DOHH2 (cell line): ENCODE results near the gene AFAP1.

ENCODE experiments used
- H3F3A ChIP-seq: fragments of 200-600 bp; sonication (generic), shearing (Covaris generic); 2 replicates; pipeline ENCODE4 v1.6.0; 2016; ENCODE audit warnings: antibody characterized with exemption, mild to moderate bottlenecking; ENCODE audit not compliant: control insufficient read depth, insufficient read depth
- H3K27ac ChIP-seq: fragments of 200-600 bp; sonication (generic); 2 replicates; pipeline ENCODE4 v1.5.1; 2014; ENCODE audit warnings: low read depth, mild to moderate bottlenecking, low read length, moderate library complexity
- H3K27me3 ChIP-seq: fragments of 200-600 bp; sonication (generic); 2 replicates; pipeline ENCODE4 v1.6.1; 2014; ENCODE audit warnings: mild to moderate bottlenecking, low read length, mixed read lengths; ENCODE audit not compliant: control insufficient read depth
- H3K36me3 ChIP-seq: fragments of 200-600 bp; sonication (generic); 2 replicates; pipeline ENCODE4 v1.6.1; 2014; ENCODE audit warnings: mild to moderate bottlenecking, low read length, moderate library complexity, mixed read lengths; ENCODE audit not compliant: control insufficient read depth
- H3K4me1 ChIP-seq: fragments of 200-600 bp; sonication (generic); 2 replicates; pipeline ENCODE4 v1.6.1; 2014; ENCODE audit warnings: mild to moderate bottlenecking, low read length, mixed read lengths; ENCODE audit not compliant: control insufficient read depth
- H3K4me2 ChIP-seq: fragments of 200-600 bp; sonication (generic); 2 replicates; pipeline ENCODE4 v1.6.0; 2014; ENCODE audit warnings: mild to moderate bottlenecking, low read length, moderate library complexity
- H3K4me3 ChIP-seq: fragments of 200-600 bp; sonication (generic); 2 replicates; pipeline ENCODE4 v1.5.1; 2014; ENCODE audit warnings: mild to moderate bottlenecking, low read length, mixed read lengths
- H3K79me2 ChIP-seq: fragments of 200-600 bp; sonication (generic); 2 replicates; pipeline ENCODE4 v1.6.1; 2014; ENCODE audit warnings: mild to moderate bottlenecking, low read length, mixed read lengths; ENCODE audit not compliant: control insufficient read depth
- H3K9me2 ChIP-seq: fragments of 200-600 bp; sonication (generic); replicated peaks from 2 replicates; pipeline ENCODE4 v1.6.1; 2014; ENCODE audit warnings: mild to moderate bottlenecking, low read length, mixed read lengths; ENCODE audit not compliant: control insufficient read depth
- H3K9me3 ChIP-seq: fragments of 200-600 bp; sonication (generic); 2 replicates; pipeline ENCODE4 v1.6.1; 2014; ENCODE audit warnings: antibody characterized with exemption, low read length, mixed read lengths; ENCODE audit not compliant: control insufficient read depth, insufficient read depth
- H4K20me1 ChIP-seq: fragments of 200-600 bp; sonication (generic); 2 replicates; pipeline ENCODE4 v1.6.0; 2014; ENCODE audit warnings: low read depth, mild to moderate bottlenecking, antibody characterized with exemption, low read length, moderate library complexity; ENCODE audit not compliant: control insufficient read depth, insufficient read depth
- EZH2phosphoT487 ChIP-seq: fragments of 200-600 bp; sonication (generic); IDR thresholded peaks from 2 replicates; pipeline ENCODE4 v1.6.1; 2017; ENCODE audit warnings: borderline replicate concordance, mild to moderate bottlenecking, antibody characterized with exemption, low read length, moderate library complexity, mixed read lengths
- TF ChIP-seq, protein P1 (sequence below): fragments of 200-600 bp; sonication (generic); IDR thresholded peaks from one replicate; pipeline ENCODE4 v1.5.1; 2014; ENCODE audit warnings: antibody characterized with exemption, mild to moderate bottlenecking, low read depth, low read length; ENCODE audit not compliant: poor library complexity, severe bottlenecking

The AFAP1 gene

DNA sequence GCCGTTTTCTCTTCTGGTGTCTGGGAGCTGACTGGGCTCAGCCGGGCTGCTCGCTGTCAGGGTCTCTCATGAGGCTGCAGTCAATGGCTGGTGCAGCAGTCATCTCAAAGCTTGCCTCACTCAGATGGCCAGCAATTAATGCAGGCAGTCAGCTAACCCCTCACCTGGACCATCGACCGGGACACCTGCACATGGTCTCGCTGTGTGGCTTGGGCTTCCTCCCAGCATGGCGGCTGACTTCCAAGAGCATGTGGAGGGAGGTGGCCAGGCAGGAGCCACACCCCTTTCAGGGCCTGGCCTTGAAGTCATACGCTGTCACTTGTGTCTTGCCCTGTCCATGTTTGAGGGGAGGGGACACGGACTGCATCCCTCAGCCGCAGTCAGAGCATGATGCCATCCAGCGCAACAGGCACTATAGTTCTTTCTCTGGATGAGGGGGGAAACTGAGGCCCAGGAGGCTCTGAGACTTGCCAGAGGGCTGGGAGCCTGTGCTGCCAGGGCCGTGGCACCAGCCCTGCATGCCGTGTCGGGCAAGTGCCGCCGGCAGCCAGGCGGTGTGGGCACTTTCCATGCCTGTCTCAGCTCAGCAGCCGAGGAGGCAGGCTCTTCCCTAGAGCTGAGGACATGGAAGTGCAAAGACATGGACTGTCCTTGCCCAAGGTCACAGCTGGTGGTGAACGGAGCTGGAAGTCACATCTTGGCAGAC lies 201.8 kb downstream of the AFAP1 start:
- Histone ChIP-seq H3K9me2 (no peaks in the 10 kb centered on the region), H3K36me3 (no peaks in the 10 kb centered on the region), H3F3A (no peaks in the 10 kb centered on the region), H3K4me1 (no peaks in the 10 kb centered on the region), H3K4me2 (no peak overlapping the region), H3K79me2 (no peaks in the 10 kb centered on the region), H3K9me3 (no peaks in the 10 kb centered on the region), H4K20me1 (no peaks in the 10 kb centered on the region), H3K27me3 (no peaks in the 10 kb centered on the region), H3K4me3 (no peak overlapping the region), H3K27ac (no peak overlapping the region)
- TF ChIP-seq, protein P1, sequence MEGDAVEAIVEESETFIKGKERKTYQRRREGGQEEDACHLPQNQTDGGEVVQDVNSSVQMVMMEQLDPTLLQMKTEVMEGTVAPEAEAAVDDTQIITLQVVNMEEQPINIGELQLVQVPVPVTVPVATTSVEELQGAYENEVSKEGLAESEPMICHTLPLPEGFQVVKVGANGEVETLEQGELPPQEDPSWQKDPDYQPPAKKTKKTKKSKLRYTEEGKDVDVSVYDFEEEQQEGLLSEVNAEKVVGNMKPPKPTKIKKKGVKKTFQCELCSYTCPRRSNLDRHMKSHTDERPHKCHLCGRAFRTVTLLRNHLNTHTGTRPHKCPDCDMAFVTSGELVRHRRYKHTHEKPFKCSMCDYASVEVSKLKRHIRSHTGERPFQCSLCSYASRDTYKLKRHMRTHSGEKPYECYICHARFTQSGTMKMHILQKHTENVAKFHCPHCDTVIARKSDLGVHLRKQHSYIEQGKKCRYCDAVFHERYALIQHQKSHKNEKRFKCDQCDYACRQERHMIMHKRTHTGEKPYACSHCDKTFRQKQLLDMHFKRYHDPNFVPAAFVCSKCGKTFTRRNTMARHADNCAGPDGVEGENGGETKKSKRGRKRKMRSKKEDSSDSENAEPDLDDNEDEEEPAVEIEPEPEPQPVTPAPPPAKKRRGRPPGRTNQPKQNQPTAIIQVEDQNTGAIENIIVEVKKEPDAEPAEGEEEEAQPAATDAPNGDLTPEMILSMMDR = no peak
- no peak for TF ChIP-seq EZH2phosphoT487

DNA sequence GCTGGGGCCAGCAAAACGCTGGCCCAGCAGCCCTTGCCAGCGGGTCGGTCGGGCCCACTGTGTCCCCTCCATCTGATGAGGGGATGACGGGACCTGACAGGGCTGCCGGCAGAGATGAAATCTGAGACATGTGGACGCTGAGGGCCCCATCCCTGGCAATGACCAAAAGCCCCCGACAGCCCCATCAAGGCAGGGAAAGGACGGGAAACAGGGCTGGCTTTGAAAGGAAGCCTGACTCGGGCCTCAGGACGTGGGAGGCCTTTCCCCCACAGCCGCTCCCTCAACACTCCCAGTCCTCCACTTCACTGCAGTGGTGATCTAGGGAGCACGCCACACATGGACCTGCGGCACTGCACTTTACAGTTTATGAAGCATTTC lies 202.4 kb downstream of the AFAP1 start:
- no peaks in the 10 kb centered on the region for H3K9me2 ChIP-seq
- H3F3A ChIP-seq = no peaks in the 10 kb centered on the region
- no peak for TF ChIP-seq EZH2phosphoT487
- TF ChIP-seq, protein P1 = no peak
- no peak overlapping the region for H3K27ac ChIP-seq
- no peaks in the 10 kb centered on the region for H3K9me3 ChIP-seq
- no peak overlapping the region for H3K4me2 ChIP-seq
- no peaks in the 10 kb centered on the region for H4K20me1 ChIP-seq
- no peaks in the 10 kb centered on the region for H3K4me1 ChIP-seq
- no peaks in the 10 kb centered on the region for H3K79me2 ChIP-seq
- H3K36me3 ChIP-seq = no peaks in the 10 kb centered on the region
- H3K27me3 ChIP-seq = no peaks in the 10 kb centered on the region
- H3K4me3 ChIP-seq = no peak overlapping the region

DNA sequence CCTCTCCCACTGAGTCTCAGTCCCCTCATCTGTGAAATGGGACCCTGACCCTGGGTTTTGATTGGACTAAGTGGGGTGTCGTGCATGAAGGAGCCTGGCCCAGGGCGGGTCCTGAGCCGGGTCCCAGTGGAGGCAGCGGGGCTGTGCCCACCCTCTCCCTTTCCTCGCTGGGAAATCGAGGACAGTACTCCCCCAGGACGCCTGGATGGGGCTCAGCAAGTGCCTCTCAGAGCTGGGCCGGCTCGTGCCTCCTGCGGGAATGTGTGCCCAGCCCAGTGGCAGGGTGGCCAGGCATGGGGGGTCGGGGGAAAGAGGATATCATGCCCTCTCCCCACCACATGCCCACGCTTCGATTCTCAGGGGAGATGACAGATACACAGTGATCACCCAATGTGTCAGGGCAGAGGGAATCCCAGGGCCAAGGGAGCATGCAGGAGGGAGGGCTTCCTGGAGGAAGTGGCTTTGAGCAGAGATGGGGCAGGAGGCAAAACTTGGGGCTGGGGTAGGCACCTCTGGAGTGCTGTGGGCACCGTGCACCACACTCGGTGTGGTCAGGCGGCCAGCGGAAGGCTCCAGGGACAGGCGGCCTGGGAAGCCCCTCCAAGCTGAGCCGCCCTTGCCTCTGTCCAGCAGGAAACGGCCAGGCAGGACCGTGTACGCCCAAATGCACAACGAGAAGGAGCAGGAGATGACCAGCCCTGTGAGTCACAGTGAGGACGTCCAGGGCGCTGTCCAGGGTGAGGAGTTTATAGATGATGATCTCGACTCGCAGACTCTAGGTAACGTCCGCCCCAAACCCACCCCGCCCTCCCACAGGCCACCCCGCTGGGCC lies 203.0 kb downstream of the AFAP1 start:
- H3K27ac ChIP-seq = no peak overlapping the region
- H3K9me2 ChIP-seq = no peaks in the 10 kb centered on the region
- no peaks in the 10 kb centered on the region for H3K4me1 ChIP-seq
- no peaks in the 10 kb centered on the region for H3F3A ChIP-seq
- H3K79me2 ChIP-seq = no peaks in the 10 kb centered on the region
- no peak for TF ChIP-seq EZH2phosphoT487
- TF ChIP-seq, protein P1 = no peak
- H3K36me3 ChIP-seq = no peaks in the 10 kb centered on the region
- no peaks in the 10 kb centered on the region for H3K9me3 ChIP-seq
- H3K27me3 ChIP-seq = no peaks in the 10 kb centered on the region
- no peak overlapping the region for H3K4me2 ChIP-seq
- no peak overlapping the region for H3K4me3 ChIP-seq
- H4K20me1 ChIP-seq = no peaks in the 10 kb centered on the region
